ENCODE data around the gene MTHFSD.

- TF ChIP-seq, protein P1, sequence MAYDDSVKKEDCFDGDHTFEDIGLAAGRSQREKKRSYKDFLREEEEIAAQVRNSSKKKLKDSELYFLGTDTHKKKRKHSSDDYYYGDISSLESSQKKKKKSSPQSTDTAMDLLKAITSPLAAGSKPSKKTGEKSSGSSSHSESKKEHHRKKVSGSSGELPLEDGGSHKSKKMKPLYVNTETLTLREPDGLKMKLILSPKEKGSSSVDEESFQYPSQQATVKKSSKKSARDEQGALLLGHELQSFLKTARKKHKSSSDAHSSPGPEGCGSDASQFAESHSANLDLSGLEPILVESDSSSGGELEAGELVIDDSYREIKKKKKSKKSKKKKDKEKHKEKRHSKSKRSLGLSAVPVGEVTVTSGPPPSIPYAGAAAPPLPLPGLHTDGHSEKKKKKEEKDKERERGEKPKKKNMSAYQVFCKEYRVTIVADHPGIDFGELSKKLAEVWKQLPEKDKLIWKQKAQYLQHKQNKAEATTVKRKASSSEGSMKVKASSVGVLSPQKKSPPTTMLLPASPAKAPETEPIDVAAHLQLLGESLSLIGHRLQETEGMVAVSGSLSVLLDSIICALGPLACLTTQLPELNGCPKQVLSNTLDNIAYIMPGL (CRISPR knock-in tag; IDR thresholded peaks at IDR 0.05): no peak
- TF ChIP-seq, protein P2, sequence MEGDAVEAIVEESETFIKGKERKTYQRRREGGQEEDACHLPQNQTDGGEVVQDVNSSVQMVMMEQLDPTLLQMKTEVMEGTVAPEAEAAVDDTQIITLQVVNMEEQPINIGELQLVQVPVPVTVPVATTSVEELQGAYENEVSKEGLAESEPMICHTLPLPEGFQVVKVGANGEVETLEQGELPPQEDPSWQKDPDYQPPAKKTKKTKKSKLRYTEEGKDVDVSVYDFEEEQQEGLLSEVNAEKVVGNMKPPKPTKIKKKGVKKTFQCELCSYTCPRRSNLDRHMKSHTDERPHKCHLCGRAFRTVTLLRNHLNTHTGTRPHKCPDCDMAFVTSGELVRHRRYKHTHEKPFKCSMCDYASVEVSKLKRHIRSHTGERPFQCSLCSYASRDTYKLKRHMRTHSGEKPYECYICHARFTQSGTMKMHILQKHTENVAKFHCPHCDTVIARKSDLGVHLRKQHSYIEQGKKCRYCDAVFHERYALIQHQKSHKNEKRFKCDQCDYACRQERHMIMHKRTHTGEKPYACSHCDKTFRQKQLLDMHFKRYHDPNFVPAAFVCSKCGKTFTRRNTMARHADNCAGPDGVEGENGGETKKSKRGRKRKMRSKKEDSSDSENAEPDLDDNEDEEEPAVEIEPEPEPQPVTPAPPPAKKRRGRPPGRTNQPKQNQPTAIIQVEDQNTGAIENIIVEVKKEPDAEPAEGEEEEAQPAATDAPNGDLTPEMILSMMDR (IDR thresholded peaks at IDR 0.05): no peak
- TF ChIP-seq USF1 (CRISPR knock-in tag; IDR thresholded peaks at IDR 0.05): no peak
- TF ChIP-seq SP1 (CRISPR knock-in tag; conservative IDR thresholded peaks at IDR 0.05): no peak
- no peak for TF ChIP-seq NR3C1 (CRISPR knock-in tag; conservative IDR thresholded peaks at IDR 0.05; ENCODE audit: low read depth)
- TF ChIP-seq, protein P3, sequence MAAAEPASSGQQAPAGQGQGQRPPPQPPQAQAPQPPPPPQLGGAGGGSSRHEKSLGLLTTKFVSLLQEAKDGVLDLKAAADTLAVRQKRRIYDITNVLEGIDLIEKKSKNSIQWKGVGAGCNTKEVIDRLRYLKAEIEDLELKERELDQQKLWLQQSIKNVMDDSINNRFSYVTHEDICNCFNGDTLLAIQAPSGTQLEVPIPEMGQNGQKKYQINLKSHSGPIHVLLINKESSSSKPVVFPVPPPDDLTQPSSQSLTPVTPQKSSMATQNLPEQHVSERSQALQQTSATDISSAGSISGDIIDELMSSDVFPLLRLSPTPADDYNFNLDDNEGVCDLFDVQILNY (CRISPR knock-in tag; IDR thresholded peaks at IDR 0.05): no peak
- TF ChIP-seq CBFB (CRISPR knock-in tag; IDR thresholded peaks at IDR 0.05; ENCODE audit: low read depth): no peak
- TF ChIP-seq SMAD3 (CRISPR knock-in tag; IDR thresholded peaks at IDR 0.05; ENCODE audit: borderline replicate concordance): no peak
- no peak for TF ChIP-seq MYBL2 (CRISPR knock-in tag; IDR thresholded peaks at IDR 0.05)
- no peak for TF ChIP-seq IRF2 (CRISPR knock-in tag; IDR thresholded peaks at IDR 0.05; ENCODE audit: borderline replicate concordance, low read depth)
Measured at GRCh38 chr16:86512860-86513470, 42.1 kb downstream of the MTHFSD start.

Data from WTC11 (cell line).